T-helper 2 cell treated with Interferon-gamma antibody and Interleukin-4, amounts not matched to agents 100 ng/mL and 5 ng/mL, for 36 hours (primary cell): Measurements from ENCODE around the gene ARHGAP9. TPM values are rescaled to one million over a fixed set of nuclear protein-coding genes. Genes with fewer than 3 reads are reported as not detected.

Source experiments
- intact Hi-C: fragments of 100-400 bp; cut with micrococcal nuclease; formaldehyde crosslinking; loops from one replicate; pipeline ENCODE4 v1.15.1; 2023
- total RNA-seq: library from RNA; stranded (reverse); gene quantifications from 2 replicates; pipeline ENCODE4 v1.2.3, GENCODE V29; 2022

ARHGAP9 gene
- total RNA-seq, 1 donor from 2014 or later: 172 TPM

DNA sequence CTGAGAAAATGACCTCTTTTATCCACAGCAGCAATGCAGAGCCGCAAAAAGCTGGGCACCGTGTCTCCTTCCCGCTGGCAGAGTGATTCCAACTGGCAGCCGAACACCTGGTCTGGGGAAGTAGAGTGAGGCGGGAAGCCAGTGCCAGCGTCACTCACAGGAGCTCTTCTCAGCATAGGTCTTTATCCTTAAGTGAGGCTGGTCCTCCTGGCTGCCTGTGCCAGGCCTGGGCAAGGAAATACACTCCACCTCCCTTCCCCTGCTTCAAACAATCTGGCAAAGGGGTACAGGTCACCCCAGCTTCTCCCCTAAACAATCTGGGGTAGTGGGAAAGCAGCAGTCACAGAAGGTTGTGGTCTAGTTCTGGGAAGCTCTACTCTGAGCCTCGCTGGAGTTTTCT, 4.8 kb downstream of the ARHGAP9 start:
- intact Hi-C loops: loop anchor here (5.0 kb wide), 3 partner anchors 147 to 363 kb away; partner anchors contain the start of genes CDK4 and STAT6

DNA sequence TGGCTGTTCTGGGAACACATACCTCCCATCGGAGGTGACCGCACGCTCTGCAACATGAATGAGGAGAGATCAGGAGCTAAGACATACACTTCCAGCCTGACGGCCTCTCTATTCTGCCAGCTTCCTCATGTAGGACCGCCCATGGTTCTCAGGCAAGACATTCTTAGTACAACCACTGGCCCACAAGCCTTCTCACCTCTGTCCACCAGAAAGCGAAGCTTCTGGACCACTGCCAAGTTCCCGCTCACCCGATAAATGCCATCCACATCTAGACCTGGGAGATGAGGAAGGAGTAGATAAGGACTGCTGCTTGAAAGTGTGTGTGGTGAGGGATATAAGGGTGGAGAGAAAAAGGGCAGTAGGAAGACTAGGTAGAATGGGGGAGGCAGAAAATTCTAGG, 5.2 kb downstream of the ARHGAP9 start:
- intact Hi-C loops: no loop called here

DNA sequence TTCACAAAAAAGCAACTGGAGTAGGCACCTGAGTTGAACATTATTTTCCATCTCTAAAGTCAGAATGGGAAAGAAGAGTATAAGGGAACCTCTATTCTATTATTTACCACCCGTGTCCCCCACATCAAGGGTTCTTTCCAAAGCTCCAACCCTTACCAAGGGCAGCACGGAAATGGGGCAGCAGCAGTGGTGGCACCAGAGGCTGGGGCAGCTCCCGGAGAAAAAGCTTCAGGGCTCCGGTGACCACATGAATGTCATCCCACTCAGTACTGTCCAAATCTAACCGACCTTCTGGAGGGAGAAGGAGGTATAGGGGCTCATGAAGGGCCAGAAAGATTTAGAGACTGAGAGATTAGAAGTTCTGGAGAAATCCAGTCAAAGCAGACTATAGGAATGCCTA, 5.8 kb downstream of the ARHGAP9 start:
- intact Hi-C loops: no loop called here

DNA sequence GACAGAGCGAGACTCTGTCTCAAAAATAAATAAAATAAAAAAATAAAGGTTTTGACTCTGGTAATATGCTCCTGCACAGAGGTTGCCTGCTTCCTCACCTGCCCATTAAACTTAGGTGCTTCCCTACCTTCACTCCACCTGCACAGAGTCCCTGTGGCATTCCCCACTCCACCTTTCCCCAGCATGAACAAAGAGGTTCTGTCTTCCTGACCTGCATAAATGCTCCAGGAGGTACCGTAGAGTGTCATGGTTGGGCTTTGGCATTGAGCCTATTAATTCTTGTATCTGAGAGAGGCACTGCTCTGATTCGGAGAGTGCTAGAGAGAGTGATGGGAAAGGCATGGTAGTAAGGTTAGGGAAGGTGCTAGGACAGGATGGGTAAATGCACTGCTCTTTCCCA, 6.3 kb downstream of the ARHGAP9 start:
- intact Hi-C loops: no loop called here

DNA sequence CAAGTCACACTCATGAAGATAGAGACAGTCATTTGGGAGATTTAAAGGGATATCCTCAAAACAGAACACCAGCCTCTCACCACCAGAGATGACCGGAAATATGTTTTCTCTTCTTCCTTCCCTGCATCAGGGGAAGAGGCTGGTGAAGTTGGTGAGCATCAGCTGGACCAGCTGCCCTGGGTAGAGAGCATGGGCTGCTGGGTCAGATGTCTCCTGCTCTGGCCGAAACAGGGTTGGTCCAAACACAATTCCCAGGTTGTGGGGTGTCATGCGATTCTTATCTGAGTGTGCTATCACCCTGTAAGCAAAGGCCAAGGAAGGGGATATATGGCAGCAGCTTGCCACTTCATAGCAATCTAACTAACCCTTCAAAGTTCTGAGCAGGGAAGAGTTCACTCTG, 7.3 kb downstream of the ARHGAP9 start:
- intact Hi-C loops: no loop called here

DNA sequence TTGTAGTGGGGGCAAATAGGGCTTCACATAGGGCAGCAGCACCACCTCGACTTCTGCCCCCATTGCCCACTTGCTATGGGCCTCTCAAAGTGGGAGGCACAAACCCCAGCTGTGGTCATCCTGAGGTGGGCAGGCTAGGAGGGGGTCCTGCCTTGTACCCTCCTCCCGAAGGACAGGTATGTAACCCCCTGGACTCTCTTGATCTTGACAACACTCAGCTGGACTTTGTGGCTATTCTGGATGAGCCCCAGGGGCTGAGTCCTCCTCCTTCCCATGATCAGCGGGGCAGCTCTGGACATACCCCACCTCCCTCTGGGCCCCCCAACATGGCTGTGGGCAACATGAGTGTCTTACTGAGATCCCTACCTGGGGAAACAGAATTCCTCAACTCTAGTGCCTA, 8.0 kb downstream of the ARHGAP9 start:
- intact Hi-C loops: no loop called here

DNA sequence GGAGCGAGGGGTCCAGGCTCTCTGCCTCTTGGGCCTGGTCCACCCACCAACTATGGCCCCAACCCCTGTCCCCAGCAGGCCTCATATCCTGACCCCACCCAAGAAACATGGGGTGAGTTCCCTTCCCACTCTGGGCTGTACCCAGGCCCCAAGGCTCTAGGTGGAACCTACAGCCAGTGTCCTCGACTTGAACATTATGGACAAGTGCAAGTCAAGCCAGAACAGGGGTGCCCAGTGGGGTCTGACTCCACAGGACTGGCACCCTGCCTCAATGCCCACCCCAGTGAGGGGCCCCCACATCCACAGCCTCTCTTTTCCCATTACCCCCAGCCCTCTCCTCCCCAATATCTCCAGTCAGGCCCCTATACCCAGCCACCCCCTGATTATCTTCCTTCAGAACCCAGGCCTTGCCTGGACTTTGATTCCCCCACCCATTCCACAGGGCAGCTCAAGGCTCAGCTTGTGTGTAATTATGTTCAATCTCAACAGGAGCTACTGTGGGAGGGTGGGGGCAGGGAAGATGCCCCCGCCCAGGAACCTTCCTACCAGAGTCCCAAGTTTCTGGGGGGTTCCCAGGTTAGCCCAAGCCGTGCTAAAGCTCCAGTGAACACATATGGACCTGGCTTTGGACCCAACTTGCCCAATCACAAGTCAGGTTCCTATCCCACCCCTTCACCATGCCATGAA, 8.6 kb downstream of the ARHGAP9 start:
- intact Hi-C loops: no loop called here

DNA sequence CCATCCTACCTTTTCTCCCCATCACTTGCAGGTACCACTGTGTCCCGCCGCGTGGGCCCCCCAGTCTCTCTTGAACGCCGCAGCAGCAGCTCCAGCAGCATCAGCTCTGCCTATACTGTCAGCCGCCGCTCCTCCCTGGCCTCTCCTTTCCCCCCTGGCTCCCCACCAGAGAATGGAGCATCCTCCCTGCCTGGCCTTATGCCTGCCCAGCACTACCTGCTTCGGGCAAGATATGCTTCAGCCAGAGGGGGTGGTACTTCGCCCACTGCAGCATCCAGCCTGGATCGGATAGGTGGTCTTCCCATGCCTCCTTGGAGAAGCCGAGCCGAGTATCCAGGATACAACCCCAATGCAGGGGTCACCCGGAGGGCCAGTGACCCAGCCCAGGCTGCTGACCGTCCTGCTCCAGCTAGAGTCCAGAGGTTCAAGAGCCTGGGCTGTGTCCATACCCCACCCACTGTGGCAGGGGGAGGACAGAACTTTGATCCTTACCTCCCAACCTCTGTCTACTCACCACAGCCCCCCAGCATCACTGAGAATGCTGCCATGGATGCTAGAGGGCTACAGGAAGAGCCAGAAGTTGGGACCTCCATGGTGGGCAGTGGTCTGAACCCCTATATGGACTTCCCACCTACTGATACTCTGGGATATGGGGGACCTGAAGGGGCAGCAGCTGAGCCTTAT, 9.2 kb downstream of the ARHGAP9 start:
- intact Hi-C loops: no loop called here

DNA sequence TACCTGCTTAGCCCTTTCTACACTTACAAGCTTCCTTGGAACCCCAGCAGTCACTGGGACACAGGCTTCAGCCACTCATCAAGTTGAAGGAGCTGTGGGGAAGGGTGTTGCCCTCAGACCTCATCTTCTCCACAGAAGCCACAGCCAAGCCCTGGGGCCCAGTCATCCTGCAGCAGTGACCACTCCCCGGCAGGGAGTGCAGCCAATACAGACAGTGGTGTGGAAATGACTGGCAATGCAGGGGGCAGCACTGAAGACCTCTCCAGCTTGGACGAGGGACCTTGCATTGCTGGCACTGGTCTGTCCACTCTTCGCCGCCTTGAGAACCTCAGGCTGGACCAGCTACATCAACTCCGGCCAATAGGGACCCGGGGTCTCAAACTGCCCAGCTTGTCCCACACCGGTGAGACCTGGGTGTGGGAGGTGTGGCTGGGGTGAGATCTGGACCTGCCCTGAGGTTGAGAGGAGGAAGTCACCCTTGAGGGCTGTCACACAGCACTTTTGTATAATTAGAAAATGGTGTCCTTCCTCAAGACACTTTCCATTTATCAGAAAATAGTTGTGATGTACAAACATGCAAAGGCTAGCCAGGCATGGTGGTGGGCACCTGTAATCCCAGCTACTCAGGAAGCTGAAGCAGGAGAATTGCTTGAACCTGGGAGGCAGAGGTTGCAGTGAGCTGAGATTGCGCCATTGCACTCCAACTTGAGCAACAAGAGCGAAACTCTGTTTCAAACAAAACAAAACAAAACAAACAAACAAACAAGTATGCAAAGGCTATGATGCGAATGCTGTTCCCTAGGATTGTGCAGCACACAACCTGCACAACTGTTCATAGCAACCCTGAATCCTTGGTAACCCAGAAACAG, 10.1 kb downstream of the ARHGAP9 start:
- intact Hi-C loops: no loop called here

DNA sequence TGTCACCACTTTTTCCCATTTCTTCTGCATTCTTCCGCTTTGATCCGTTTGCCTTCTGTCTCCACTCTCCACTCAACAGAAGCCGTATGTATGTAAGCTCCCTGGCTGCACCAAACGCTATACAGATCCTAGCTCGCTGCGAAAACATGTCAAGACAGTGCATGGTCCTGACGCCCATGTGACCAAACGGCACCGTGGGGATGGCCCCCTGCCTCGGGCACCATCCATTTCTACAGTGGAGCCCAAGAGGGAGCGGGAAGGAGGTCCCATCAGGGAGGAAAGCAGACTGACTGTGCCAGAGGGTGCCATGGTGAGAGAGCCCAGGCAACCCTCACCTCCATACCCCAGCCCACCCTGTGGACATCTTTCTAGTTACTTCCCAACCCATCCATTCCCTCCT, 11.8 kb downstream of the ARHGAP9 start:
- intact Hi-C loops: no loop called here

DNA sequence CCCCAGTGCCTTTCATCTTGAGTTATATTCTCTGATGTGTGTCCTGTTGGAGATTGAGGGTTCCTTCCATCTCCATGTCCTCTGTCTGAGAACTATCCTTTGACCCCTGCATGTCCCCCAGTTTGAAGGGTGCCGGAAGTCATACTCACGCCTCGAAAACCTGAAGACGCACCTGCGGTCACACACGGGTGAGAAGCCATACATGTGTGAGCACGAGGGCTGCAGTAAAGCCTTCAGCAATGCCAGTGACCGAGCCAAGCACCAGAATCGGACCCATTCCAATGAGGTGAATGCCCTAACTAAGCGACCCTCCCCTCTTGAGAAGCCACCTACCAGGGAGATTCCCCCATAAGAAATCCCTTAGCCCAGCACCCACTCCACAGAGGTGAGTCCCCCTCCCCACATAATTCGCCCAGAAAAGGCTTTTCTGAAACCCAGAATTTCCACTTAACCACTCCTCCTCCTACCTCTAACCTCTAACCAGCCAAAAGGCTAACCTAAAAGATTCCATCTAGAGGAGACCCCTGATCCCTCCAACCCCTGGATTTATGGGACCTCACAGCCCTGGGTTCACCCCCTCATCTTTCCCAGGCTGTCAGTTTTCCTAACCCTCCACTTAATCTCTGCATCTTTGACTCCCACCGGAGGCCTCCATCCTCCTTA, 12.3 kb downstream of the ARHGAP9 start:
- intact Hi-C loops: no loop called here

DNA sequence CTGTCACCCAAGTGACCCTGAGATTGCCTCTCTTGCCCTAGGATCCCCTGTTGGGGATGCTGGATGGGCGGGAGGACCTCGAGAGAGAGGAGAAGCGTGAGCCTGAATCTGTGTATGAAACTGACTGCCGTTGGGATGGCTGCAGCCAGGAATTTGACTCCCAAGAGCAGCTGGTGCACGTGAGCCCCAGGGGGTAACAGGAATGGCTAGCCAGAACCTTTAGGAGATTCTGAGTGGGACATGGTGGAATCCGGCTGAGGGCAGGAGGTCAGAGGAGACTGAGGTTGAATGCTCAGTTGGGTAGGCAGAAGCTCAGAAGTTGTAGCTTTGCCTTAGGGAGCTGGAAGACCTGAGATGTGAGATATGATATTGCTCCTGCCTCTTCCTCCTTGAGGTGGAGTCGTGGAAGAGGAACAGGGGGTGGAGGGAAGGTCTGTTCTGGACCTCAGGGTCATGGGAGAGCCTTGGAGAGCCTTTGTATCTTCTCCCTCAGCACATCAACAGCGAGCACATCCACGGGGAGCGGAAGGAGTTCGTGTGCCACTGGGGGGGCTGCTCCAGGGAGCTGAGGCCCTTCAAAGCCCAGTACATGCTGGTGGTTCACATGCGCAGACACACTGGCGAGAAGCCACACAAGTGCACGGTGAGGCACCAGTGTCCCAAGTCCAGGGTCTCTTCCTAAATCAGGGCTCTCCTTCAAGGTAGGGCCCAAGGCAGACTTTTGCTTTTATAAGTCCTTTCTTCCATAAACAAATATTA, 13.7 kb downstream of the ARHGAP9 start:
- intact Hi-C loops: no loop called here

DNA sequence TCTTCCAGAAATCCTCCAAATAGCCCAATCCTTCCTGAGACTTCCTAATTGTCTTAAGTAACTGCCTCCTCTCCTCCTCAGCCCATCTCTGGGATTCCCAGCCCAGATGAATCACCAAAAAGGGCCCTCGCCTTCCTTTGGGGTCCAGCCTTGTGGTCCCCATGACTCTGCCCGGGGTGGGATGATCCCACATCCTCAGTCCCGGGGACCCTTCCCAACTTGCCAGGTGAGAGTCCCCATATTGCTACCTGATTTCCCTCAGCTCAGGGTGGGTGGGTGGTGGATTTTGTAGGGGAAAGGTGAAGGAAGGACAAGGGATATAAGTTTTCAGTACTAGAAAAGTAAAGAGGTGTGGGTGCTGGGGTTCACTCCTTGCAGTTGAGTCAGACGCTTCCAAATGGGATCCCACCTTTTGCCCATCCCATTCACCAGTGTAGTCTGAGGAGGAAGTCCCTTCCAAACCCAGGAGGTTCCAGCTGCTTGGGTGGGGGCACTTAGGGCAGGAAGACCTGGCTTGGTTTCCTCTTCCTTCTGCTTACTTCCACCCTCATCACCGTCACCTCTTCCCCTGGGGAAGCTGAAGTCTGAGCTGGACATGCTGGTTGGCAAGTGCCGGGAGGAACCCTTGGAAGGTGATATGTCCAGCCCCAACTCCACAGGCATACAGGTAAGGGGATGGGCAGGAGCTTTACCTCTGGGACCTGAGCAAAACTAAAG, 14.5 kb downstream of the ARHGAP9 start:
- intact Hi-C loops: no loop called here

DNA sequence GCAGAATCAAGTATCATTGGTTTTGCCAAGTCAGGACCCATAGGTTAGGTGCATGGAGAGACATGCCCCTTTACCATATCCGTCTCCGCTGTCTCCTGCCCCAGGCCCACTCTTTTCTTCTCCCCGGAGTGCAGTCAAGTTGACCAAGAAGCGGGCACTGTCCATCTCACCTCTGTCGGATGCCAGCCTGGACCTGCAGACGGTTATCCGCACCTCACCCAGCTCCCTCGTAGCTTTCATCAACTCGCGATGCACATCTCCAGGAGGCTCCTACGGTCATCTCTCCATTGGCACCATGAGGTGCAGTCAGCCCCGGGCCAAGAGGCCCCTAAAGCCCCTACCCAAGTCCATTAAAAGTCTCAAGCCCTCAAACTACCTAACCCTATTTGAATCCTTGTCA, 15.1 kb downstream of the ARHGAP9 start:
- intact Hi-C loops: loop anchor here (5.0 kb wide), 1 partner anchor 158 kb away; no protein-coding TSS in a partner anchor

DNA sequence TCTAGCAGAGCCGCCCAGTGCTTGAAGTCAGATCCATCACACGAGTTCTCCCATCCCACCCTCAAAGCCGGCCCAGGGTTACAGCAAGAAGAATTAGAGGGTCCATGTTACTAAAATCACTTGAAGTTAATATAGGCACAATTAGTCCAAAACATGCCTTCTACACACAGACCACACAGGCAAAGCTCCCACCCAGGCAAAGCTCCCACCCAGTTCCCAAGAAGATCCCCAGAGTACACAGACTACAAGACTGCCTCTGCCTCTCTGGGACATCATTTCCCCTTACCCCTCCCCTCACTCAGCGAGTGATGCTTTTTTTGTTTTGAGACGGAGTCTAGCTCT, 16.8 kb downstream of the ARHGAP9 start:
- intact Hi-C loops: loop anchor here (1.0 to 5.0 kb wide), 5 partner anchors 14 to 200 kb away; no protein-coding TSS in a partner anchor

DNA sequence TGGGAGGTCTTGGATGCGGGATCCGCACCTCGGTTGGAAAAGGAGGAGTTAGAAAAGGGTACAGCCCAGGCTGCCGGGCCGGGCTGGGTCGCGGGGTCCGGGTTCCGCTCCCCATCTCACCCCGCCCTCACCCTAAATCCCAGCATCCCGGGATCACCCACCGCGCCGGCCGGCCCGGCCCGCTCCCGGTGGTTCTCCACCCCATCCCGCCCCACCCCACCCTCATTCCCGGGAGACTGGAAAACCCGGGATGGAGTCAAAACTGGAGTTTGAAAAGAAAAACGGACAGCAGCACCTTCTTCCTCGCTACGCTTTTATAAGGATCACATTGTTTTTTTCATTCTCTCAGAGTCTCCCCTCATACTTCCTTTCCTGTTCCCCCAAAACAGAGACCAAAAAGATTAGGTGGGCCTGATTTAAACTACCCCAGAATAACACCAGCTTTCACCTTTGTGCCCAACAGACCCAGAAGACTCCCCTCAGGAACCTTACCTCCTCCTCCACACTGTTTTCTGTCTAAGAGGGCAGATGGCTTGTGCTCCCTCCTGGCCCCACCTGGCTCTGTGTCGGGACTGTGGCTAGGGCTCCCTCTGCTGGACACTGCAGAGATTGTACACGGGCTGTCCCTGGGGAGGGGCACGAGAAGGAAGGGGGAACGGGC, 17.3 kb downstream of the ARHGAP9 start:
- intact Hi-C loops: loop anchor here (1.0 to 5.0 kb wide), 5 partner anchors 15 to 200 kb away; no protein-coding TSS in a partner anchor

DNA sequence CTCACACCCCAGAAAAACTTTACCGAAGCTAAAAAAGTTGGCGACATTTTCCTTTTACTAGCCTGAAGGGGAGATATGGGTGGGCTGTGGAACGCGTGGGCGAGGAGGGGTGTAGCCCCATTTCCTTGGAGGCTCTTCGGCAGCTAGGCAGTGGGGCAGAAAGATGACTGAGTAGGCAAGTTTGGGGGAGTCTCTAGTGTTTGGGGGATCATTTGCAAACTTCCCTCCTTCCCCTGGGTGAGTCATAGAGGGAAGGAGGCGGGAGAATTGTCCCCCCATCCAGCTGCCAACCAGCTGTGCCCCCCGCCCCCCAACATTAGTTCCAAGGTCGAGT, 17.8 kb downstream of the ARHGAP9 start:
- intact Hi-C loops: loop anchor here (1.0 to 5.0 kb wide), 5 partner anchors 15 to 199 kb away; no protein-coding TSS in a partner anchor

DNA sequence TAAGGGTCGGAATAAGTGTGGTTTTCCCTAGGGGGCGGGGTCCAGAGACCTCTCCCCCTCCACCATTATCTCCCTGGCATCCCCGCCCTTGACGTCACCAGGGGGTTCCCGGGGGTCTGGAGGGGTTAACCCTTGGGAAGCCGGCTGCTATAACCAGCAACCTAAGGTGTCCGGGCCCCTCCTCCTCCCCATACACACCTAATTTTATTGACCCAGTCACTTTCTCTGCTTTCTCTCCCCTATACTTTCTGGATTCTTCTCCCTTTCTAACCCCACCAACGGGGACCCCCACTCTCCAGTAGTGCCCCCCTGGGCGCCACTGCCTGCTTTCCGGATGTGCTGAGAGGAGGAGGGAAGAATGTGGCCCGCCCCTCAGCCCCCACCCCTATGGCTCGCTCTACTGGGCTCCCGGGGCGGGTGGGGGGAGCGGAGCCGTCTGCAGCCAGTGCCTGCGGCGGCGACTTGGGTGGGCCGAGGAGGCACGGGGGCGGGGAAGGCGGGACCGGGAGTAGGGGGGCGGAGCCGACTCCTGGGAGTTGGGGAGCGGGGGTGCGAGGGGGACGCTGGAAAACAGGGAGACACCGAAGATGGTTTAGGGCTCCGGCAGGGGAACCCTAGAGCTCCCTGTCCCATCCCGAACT, 18.3 kb downstream of the ARHGAP9 start:
- intact Hi-C loops: loop anchor here (5.0 kb wide), 1 partner anchor 161 kb away; no protein-coding TSS in a partner anchor

DNA sequence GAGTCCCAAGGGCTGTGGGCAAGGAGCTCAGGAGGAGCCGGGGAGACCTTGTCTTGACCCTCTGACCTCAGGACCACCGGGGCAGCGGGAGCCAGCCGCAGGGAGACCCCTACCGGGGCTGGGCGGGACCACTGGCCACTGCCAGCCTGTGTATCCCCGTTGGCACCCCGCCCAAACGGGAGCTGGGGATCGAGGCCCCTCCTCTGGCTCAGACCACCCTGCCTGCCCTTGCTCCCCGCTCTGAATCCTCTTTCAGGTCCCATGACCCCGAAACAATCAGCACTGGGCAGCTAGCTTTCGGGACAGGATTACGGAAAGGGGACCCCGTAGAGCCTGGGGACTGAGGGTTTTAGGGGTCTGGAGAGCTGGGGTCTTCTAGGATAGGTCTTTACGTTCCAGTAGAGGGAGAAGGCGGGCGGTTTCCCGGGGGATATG, 18.8 kb downstream of the ARHGAP9 start:
- intact Hi-C loops: loop anchor here (5.0 kb wide), 1 partner anchor 161 kb away; no protein-coding TSS in a partner anchor
